ENCODE data around the gene GSPT1.

Gene GSPT1

GRCh38 chr16:11916524-11917285 lies 949 bp upstream of the GSPT1 start:
- Histone ChIP-seq H4K91ac (ENCODE audit: low read depth, low read length) (peak overlapping the region; percentile 15), H3K23ac (ENCODE audit: low read length) (no peak overlapping the region), H3K79me1 (ENCODE audit: low read length) (peaks cover 12% of the 10 kb centered on the region), H2AFZ (ENCODE audit: insufficient read depth, low read length, poor library complexity) (peak overlapping the region; percentile 87), H2BK12ac (ENCODE audit: low read length) (no peak overlapping the region), H2BK5ac (ENCODE audit: low read depth, low read length, poor library complexity) (no peak overlapping the region), H3K27me3 (ENCODE audit: insufficient read depth, low read length) (peaks cover 2% of the 10 kb centered on the region), H3K4me2 (ENCODE audit: low read length) (peak overlapping the region; percentile 90), H3K79me2 (ENCODE audit: control insufficient read depth, insufficient read depth, low read length, poor library complexity) (peaks cover 22% of the 10 kb centered on the region), H3K4me1 (ENCODE audit: control insufficient read depth in 1 of 2, insufficient read depth in 2 of 2, low read length in 2 of 2) (peaks cover 5 to 11% of the 10 kb centered on the region in 2 experiments), H3K14ac (ENCODE audit: low read length) (no peak overlapping the region), H4K12ac (ENCODE audit: low read depth, low read length) (peak overlapping the region; percentile 52), H4K8ac (ENCODE audit: low read depth, low read length) (peak overlapping the region; percentile 95), H2BK120ac (ENCODE audit: insufficient read depth, low read length, poor library complexity) (no peak overlapping the region), H3K27ac (ENCODE audit: low read depth, low read length) (no peak overlapping the region), H3K18ac (ENCODE audit: low read length) (no peak overlapping the region), H2AK5ac (ENCODE audit: low read length) (no peak overlapping the region), H3K9me3 (ENCODE audit: insufficient read depth, low read depth, low read length) (no peaks in the 10 kb centered on the region), H3K36me3 (ENCODE audit: control insufficient read depth in 1 of 2, insufficient read depth in 2 of 2, low read length in 2 of 2) (peaks cover 0 to 2% of the 10 kb centered on the region in 2 experiments), H3K4me3 (ENCODE audit: low read depth, low read length) (no peak overlapping the region), H3K9ac (ENCODE audit: low read length) (peak overlapping the region; percentile 79), H3K4ac (ENCODE audit: low read depth, low read length) (no peak overlapping the region)
- WGBS (ENCODE audit: extremely low coverage, insufficient coverage, insufficient read length) = no CpG with 5 or more reads among the region's 13 CpGs
- DNase-seq = peak in 1 of 2 donors; percentile 35

- H4K12ac ChIP-seq (ENCODE audit: low read depth, low read length) = peak overlapping the region; percentile 66
- peaks cover 5 to 11% of the 10 kb centered on the region in 2 experiments for H3K4me1 ChIP-seq (ENCODE audit: control insufficient read depth in 1 of 2, insufficient read depth in 2 of 2, low read length in 2 of 2)
- peak overlapping the region; percentile 48 for H2BK120ac ChIP-seq (ENCODE audit: insufficient read depth, low read length, poor library complexity)
- peak overlapping the region; percentile 48 for H2BK5ac ChIP-seq (ENCODE audit: low read depth, low read length, poor library complexity)
- peaks cover 0 to 2% of the 10 kb centered on the region in 2 experiments for H3K36me3 ChIP-seq (ENCODE audit: control insufficient read depth in 1 of 2, insufficient read depth in 2 of 2, low read length in 2 of 2)
- H2AFZ ChIP-seq (ENCODE audit: insufficient read depth, low read length, poor library complexity) = peak overlapping the region; percentile 75
- H4K91ac ChIP-seq (ENCODE audit: low read depth, low read length) = peak overlapping the region; percentile 58
- H3K79me1 ChIP-seq (ENCODE audit: low read length) = peaks cover 12% of the 10 kb centered on the region
- peak overlapping the region; percentile 66 for H4K8ac ChIP-seq (ENCODE audit: low read depth, low read length)
- peak overlapping the region; percentile 52 for H3K27ac ChIP-seq (ENCODE audit: low read depth, low read length)
- H3K9me3 ChIP-seq (ENCODE audit: insufficient read depth, low read depth, low read length) = no peaks in the 10 kb centered on the region
- WGBS (ENCODE audit: extremely low coverage, insufficient coverage, insufficient read length) = no CpG with 5 or more reads among the region's 79 CpGs
- no peaks in the 10 kb centered on the region for H3K27me3 ChIP-seq (ENCODE audit: insufficient read depth, low read length)
- peaks cover 25% of the 10 kb centered on the region for H3K79me2 ChIP-seq (ENCODE audit: control insufficient read depth, insufficient read depth, low read length, poor library complexity)
- H3K4me2 ChIP-seq (ENCODE audit: low read length) = peak overlapping the region; percentile 60
- peak overlapping the region; percentile 25 for H3K9ac ChIP-seq (ENCODE audit: low read length)
- no peak overlapping the region for H2BK12ac ChIP-seq (ENCODE audit: low read length)
- H3K4ac ChIP-seq (ENCODE audit: low read depth, low read length) = peak overlapping the region; percentile 53
- H3K18ac ChIP-seq (ENCODE audit: low read length) = peak overlapping the region; percentile 64
- peak overlapping the region; percentile 27 for H2AK5ac ChIP-seq (ENCODE audit: low read length)
- peak overlapping the region; percentile 97 for H3K4me3 ChIP-seq (ENCODE audit: low read depth, low read length)
- H3K14ac ChIP-seq (ENCODE audit: low read length) = peak overlapping the region; percentile 73
- DNase-seq = peak; percentile 23 to 62
- no peak overlapping the region for H3K23ac ChIP-seq (ENCODE audit: low read length)
These were observed 577 bp downstream of the GSPT1 start for GRCh38 chr16:11915114-11915643.

GRCh38 chr16:11914210-11915113 lies 1.3 kb downstream of the GSPT1 start:
- no CpG with 5 or more reads among the region's 30 CpGs for WGBS (ENCODE audit: extremely low coverage, insufficient coverage, insufficient read length)
- Histone ChIP-seq H2AFZ (ENCODE audit: insufficient read depth, low read length, poor library complexity) (peak overlapping the region; percentile 75), H2AK5ac (ENCODE audit: low read length) (peak overlapping the region; percentile 6), H3K79me2 (ENCODE audit: control insufficient read depth, insufficient read depth, low read length, poor library complexity) (peaks cover 27% of the 10 kb centered on the region), H3K14ac (ENCODE audit: low read length) (peak overlapping the region; percentile 73), H3K4me1 (ENCODE audit: control insufficient read depth in 1 of 2, insufficient read depth in 2 of 2, low read length in 2 of 2) (peaks cover 5 to 11% of the 10 kb centered on the region in 2 experiments), H3K9ac (ENCODE audit: low read length) (peak overlapping the region; percentile 25), H3K36me3 (ENCODE audit: control insufficient read depth in 1 of 2, insufficient read depth in 2 of 2, low read length in 2 of 2) (peaks cover 0 to 2% of the 10 kb centered on the region in 2 experiments), H3K27ac (ENCODE audit: low read depth, low read length) (peak overlapping the region; percentile 52), H2BK120ac (ENCODE audit: insufficient read depth, low read length, poor library complexity) (peak overlapping the region; percentile 6), H4K91ac (ENCODE audit: low read depth, low read length) (peak overlapping the region; percentile 58), H2BK5ac (ENCODE audit: low read depth, low read length, poor library complexity) (peak overlapping the region; percentile 48), H2BK12ac (ENCODE audit: low read length) (no peak overlapping the region), H3K4me2 (ENCODE audit: low read length) (peak overlapping the region; percentile 60), H3K4ac (ENCODE audit: low read depth, low read length) (peak overlapping the region; percentile 96), H3K18ac (ENCODE audit: low read length) (peak overlapping the region; percentile 64), H3K27me3 (ENCODE audit: insufficient read depth, low read length) (no peaks in the 10 kb centered on the region), H3K4me3 (ENCODE audit: low read depth, low read length) (peak overlapping the region; percentile 97), H3K9me3 (ENCODE audit: insufficient read depth, low read depth, low read length) (no peaks in the 10 kb centered on the region), H4K12ac (ENCODE audit: low read depth, low read length) (peak overlapping the region; percentile 63), H3K79me1 (ENCODE audit: low read length) (peaks cover 12% of the 10 kb centered on the region), H3K23ac (ENCODE audit: low read length) (no peak overlapping the region), H4K8ac (ENCODE audit: low read depth, low read length) (peak overlapping the region; percentile 27)
- peak; percentile 12 to 52 for DNase-seq

- WGBS (ENCODE audit: extremely low coverage, insufficient coverage, insufficient read length) = no CpG with 5 or more reads among the region's 12 CpGs
- Histone ChIP-seq H3K14ac (ENCODE audit: low read length) (no peak overlapping the region), H3K9me3 (ENCODE audit: insufficient read depth, low read depth, low read length) (no peaks in the 10 kb centered on the region), H3K4me2 (ENCODE audit: low read length) (peak overlapping the region; percentile 60), H4K91ac (ENCODE audit: low read depth, low read length) (no peak overlapping the region), H4K8ac (ENCODE audit: low read depth, low read length) (no peak overlapping the region), H4K12ac (ENCODE audit: low read depth, low read length) (no peak overlapping the region), H2AK5ac (ENCODE audit: low read length) (no peak overlapping the region), H3K36me3 (ENCODE audit: control insufficient read depth in 1 of 2, insufficient read depth in 2 of 2, low read length in 2 of 2) (peaks cover 0 to 2% of the 10 kb centered on the region in 2 experiments), H3K27ac (ENCODE audit: low read depth, low read length) (no peak overlapping the region), H3K23ac (ENCODE audit: low read length) (no peak overlapping the region), H3K79me2 (ENCODE audit: control insufficient read depth, insufficient read depth, low read length, poor library complexity) (peaks cover 31% of the 10 kb centered on the region), H3K4me1 (ENCODE audit: control insufficient read depth in 1 of 2, insufficient read depth in 2 of 2, low read length in 2 of 2) (peaks cover 5 to 11% of the 10 kb centered on the region in 2 experiments), H3K4ac (ENCODE audit: low read depth, low read length) (peak overlapping the region; percentile 71), H2BK120ac (ENCODE audit: insufficient read depth, low read length, poor library complexity) (no peak overlapping the region), H2AFZ (ENCODE audit: insufficient read depth, low read length, poor library complexity) (no peak overlapping the region), H3K79me1 (ENCODE audit: low read length) (peaks cover 12% of the 10 kb centered on the region), H2BK5ac (ENCODE audit: low read depth, low read length, poor library complexity) (no peak overlapping the region), H3K4me3 (ENCODE audit: low read depth, low read length) (no peak overlapping the region), H3K27me3 (ENCODE audit: insufficient read depth, low read length) (no peaks in the 10 kb centered on the region), H2BK12ac (ENCODE audit: low read length) (no peak overlapping the region), H3K9ac (ENCODE audit: low read length) (no peak overlapping the region), H3K18ac (ENCODE audit: low read length) (no peak overlapping the region)
- peak; percentile 57 to 68 for DNase-seq
These were observed 2.2 kb downstream of the GSPT1 start for GRCh38 chr16:11913425-11914079.

Measured in trophoblast cell (in vitro differentiated cells and primary cell).